HG03159 (cell line): ENCODE data around the gene IDH2.
"Not testable (repeated sequence)": the region's sequence is repeated elsewhere in the genome, so short reads cannot be mapped to it uniquely, and the experiment has no call there.

ENCODE experiments used
- ATAC-seq: cut with Tn5 transposase; IDR thresholded peaks from one replicate; pipeline ENCODE4 v1.9.1; 2021; ENCODE audit warnings: mild to moderate bottlenecking, moderate library complexity; ENCODE audit not compliant: unreplicated experiment

Gene IDH2

GRCh38 chr15:90115783-90116182, 13.5 kb upstream of the IDH2 start:
- ATAC-seq = no peak

- no peak for ATAC-seq
Observed at GRCh38 chr15:90114451-90114901, 12.2 kb upstream of the IDH2 start.

- ATAC-seq = no peak
Observed at GRCh38 chr15:90113166-90113565, 10.9 kb upstream of the IDH2 start.

GRCh38 chr15:90109163-90109751, 7.0 kb upstream of the IDH2 start:
- ATAC-seq = not testable (repeated sequence)

DNA sequence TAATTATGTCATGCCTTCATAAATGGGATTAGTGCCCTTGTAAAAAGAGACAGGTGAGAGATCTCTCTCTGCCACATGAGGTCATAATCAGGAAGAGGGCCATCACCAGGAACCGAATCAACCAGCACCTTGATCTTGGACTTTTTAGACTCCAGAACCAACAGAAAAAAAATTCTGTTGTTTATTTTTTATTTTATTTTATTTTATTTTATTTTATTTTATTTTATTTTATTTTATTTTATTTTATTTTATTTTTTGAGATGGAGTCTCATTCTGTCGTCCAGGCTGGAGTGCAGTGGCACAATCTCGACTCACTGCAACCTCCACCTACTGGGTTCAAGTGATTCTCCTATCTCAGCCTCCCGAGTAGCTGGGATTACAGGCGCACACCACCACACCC, 5.8 kb upstream of the IDH2 start:
- ATAC-seq = not testable (repeated sequence)

GRCh38 chr15:90106522-90107117, 4.4 kb upstream of the IDH2 start:
- ATAC-seq = no peak

- ATAC-seq = no peak
Observed at GRCh38 chr15:90105521-90105920, 3.3 kb upstream of the IDH2 start.

GRCh38 chr15:90104551-90104950, 2.3 kb upstream of the IDH2 start:
- ATAC-seq = no peak

DNA sequence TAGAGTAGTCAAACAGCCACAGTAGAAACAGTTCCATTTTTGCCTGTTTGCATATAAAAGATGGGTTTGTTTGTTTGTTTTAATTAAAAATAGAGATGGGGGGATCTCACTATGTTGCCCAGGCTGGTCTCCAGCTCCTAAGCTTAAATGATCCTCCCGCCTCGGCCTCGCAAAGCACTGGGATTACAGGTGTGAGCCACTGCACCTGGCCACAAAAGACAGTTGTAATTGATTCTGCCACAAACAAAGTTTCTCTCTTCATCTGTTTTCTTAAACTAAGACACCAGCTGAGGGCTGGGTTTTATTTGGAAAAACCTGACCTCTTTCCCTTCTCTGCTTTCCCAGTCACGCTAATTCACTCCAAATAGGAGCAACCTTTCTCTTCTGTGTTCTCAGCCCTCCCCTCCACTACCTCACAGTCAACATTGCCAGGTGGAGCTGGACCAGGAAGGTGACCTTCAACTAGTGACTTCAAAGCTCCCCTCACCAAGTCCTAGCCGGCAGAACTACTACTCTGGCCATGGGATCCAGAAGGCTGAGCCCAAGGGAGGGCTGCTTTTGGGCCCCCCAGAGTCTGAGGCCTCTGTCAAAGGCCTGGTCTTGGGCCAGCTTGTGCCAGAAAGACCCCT, 1.5 kb upstream of the IDH2 start:
- ATAC-seq = no peak

DNA sequence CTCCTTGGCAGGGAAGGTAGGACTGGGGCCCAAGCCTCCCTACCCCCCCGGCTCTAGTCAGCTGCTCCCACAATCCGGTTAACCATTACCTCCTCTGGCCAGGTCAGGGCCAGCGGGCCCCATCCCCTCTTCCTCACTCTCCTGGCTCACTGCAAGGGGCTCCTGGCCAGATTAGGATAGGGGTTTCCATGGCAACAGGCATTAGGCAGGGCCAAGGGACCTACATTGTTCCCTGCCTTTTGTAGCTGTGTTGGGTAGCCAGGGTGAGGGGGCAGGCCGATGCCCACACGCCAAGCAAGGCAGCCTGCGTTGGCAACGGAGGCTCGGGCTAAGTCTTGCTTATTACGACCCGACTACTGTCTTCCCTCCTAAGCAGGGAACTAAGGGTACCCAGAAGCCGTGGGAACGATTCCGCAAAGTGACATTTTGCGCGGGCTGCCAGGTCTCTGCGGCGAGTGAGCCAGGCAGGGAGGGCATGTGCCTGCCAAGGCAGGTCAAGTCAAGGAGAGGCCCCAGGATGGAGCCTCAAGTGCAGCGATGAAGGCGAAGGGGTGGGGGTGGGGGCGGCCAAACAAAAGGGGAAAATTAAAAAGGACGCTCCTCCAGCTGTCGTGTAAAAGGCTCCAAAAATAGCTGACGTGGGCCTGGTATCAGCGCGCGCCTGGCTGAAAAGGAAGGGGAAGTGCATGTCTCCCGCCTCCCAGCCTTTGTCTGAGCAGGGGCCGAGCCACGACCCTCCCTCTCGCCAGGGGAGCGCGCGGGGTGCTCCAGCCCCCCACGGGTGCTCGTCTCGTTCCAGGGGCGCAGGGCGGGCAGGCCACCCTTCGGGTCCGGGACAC, 919 bp downstream of the IDH2 start:
- no peak for ATAC-seq

DNA sequence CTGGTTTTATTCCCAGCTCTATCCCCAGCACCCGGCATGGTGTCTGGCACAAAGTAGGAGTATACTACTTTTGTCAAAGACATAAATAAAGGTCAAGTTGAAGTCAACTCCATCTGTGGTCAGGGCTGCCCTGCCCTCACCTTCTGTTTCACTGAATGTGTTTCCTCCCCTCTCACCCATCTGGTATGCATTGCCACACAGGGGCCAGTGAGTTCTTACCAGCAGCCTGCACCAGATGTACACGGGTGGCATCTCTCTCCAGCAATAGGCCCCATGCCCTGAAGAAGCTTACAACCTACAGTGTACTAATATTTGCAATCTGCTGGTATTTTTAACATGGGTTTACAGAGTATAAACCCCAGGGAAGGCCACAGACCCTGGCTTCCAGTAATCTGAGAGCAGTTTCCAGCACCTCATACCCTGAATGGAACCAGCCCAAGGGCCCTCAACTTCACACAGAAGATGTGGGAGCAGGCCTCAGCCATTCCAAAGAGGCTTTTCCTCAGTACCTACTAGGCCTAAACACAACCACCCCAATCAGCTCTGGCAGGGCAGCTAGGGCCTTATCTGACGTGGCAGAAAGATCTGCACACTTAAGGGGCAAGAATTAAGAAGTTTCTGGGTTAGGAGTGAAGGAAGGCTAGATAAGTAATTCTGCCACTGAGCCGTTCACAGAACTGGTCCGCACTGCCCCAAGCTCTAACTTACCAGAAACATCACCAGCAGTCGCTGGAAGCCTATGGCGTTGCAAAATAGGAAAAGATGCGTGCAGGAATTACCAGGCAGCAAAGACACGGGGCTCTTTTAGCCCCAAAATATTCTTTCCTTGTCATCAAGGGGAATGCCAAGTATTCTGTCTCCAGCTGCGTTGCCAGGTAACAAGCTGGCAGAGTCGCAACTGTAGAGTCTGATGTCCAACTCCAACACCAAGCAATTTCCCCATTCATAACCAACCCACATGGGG, 2.1 kb downstream of the IDH2 start:
- no peak for ATAC-seq

DNA sequence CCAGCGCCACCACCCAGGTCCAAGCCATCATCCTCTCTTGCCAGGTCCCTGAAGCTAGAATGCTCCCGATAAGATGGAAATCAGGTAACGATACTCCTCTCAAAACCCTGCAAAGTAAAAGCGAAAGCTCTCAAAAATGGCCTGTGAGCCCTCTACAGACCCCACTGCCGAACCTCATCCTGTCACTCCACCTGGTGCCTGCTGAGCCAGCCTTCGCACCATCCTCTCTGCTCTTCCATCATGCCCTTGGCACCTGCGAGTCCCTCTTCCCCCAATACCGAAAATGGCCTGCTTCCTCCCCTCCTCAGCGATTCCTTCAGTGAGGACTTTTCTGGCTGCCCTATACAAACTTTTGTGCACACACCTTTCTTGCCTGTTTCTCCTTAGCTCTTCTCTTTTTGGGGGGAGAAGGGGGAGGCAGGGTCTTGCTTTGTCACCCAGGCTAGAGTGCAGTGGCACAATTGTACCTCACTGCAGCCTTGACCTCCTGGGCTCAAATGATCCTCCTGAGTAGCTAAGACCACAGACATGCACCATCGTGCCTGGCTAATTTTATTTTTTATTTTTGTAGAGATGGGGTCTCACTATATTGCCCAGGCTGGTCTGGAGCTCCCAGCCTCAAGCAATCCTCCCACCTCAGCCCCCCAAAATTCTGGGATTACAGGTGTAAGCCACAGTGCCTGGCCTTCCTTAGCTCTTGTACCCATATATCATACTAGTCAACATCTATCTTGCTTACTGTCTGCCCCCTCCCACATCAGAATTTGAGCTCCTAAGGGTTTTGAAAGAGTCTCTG, 3.0 kb downstream of the IDH2 start:
- no peak for ATAC-seq

GRCh38 chr15:90097475-90097874, 4.8 kb downstream of the IDH2 start:
- peak; percentile 58 for ATAC-seq

GRCh38 chr15:90095521-90095959, 6.7 kb downstream of the IDH2 start:
- ATAC-seq = no peak

GRCh38 chr15:90091156-90091931, 10.9 kb downstream of the IDH2 start:
- ATAC-seq = no peak

DNA sequence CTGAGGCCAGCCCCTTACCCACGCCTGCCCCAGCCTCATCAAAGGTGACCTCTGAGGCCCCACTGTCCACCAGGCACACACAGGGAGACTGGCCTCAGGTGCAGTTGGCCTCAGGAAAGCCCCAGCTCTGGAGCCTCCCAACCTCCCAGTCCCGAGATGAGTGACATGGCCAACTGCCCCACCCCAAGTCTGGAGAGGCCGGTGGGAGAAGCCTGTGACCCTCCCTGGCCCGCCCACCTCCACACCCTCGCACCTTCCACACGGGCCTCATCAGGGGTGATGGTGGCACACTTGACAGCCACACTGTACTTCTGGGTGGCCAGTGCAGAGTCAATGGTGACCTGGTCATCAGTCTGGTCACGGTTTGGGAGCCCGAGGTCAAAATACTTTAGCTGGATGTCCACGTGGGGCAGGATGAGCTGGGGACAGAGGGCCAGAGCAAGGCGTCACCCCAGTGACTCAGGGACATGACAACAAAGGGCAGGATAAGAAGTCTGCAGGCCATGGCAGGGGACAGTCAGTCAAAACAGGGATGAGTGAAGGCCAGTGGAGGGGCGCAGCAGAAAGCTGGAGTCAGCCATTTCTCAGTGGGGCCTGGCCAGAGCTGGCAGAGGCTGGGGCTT, 11.9 kb downstream of the IDH2 start:
- ATAC-seq = no peak

- no peak for ATAC-seq
Observed at GRCh38 chr15:90087454-90088154, 14.7 kb downstream of the IDH2 start.

DNA sequence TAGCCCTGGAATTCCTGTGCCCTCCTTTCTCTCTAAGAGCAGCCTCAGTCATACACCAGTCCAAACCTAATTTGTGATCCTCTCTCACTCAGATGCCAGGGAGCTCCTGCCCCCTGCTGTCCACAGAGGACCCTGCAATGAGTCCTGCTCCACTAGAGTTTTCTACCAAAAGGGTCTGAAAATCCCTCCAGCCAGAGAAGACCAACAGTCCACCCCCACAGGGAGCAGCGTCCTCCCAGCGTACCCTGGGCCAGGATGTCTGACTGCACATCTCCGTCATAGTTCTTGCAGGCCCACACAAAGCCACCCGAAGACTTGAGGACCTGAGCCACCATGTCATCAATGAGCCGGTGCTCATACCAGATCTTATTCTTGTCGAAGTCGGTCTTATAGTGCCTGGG, 15.4 kb downstream of the IDH2 start:
- ATAC-seq = no peak
